GM18867 (cell line): Measurements from ENCODE around the gene SLC25A53.

Experiments used
- ATAC-seq: cut with Tn5 transposase; IDR thresholded peaks from one replicate; pipeline ENCODE4 v1.9.1; 2021; ENCODE audit warnings: mild to moderate bottlenecking, moderate library complexity; ENCODE audit not compliant: unreplicated experiment

SLC25A53 gene

DNA sequence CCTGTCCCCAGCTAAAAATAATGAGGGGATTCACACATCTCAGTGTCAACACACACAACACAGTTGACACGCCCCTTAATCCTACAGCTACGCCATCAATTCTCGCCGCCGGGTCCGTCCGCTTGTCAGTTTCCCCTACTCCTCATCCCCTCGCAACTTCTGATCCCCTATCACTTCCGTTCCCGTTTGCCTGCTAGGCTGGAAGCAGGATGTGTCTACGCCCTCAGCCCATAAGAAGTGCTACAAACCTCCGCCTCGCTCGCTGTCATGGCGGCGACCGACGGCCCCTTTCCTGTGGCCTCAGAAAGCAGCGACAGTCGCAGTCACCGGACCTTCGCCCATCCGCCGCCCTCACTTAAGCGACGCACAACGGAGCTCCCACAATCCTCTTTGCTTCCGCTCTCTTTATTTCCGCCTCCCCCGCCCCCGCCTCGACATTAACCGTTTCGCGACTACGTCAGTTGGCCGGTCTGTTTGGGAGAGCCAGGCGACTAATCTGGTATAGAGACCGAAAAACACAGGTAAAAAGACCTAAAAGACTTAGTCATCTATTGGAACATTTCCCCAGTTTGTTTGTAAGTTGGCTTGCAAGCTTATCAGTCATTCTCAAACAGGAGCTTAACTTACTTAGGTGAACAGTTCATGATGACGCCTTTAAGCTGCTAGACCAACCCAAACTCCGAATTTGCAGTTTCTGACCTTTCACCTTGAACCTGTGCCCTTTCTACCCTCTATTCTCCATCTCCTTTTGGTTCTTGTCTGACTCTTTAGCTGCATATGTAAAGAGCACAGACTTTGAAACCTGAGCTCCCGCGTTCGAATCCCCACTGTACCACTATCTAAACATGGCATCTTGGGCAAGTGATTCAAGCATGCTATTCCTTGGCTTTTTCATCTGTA lies at the start of gene SLC25A53:
Gene SLC25A53, minus strand, starts transcription at position 380 of the 900 bp plus-strand sequence. CDS start 51,752 bp downstream, outside the sequence.
- peak; percentile 92 for ATAC-seq

GRCh38 chrX:104205548-104205947 lies 48.7 kb upstream of the SLC25A53 start:
- ATAC-seq, result no peak

DNA sequence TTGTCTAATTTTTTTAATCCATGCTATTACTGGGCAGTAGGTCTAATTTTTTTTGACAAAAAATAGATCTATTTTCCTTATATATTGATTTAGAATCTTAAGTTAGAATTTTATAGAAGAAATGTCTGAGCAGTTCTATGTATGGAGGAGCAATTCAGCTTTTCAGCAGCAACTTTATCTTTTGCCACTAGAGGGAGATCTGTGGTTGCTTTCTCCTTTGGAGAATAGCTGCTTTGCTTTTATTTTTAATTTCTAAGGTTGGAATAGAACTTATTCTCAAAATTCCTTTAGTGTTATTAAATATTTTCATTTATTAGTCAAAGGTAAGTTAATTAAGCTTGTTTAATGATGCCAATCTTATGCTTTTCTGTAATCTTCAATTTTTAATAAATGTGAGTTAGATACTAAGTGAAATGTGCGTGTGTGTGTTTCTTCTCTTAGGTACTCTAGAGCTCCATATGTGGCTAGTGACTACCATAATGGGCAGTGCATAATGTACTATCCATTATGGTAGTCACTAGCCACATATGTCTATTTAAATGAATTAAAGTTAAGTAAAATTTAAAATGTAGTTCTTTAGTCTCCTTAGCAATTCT lies 38.8 kb upstream of the SLC25A53 start:
- peak; percentile 76 for ATAC-seq

DNA sequence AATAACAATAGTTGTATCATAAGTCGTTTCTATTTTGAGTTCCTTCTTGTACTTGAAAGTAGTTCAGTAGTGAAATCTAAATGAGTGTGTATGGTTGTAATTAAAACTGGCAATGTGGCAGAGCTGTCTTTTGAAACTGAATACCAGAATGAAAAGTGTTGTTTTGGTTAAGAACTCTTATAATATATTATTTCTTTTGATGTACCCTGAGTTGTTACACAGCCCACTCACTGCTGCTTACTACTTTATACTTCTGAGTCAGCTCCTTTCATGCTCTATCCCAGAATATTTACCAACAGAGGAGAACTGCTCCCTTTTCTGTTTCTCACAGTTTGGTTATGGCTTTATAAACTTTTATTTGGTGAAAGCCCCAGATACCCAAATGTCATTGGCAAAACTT lies 38.2 kb upstream of the SLC25A53 start:
- no peak for ATAC-seq

DNA sequence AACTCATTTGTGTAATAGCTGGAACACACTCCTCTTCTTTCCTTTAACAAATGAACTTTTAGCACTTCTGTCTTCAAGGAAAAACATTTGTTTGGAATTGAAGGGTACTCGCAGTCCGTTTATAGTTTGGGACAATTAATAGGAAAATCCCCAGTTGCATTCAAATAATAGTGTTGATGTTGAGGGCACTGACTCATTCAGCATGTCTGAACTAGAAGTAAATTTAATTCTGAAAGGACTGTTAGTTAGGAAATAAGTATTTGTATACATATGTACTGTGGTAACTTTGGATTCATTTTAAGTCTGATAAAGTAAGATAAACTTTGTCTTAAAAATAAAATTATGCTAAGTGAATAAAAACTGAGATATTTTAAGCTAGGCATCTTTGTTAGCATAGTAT lies 36.7 kb upstream of the SLC25A53 start:
- ATAC-seq, result no peak

GRCh38 chrX:104189837-104190236 lies 33.0 kb upstream of the SLC25A53 start:
- ATAC-seq, result no peak

- no peak for ATAC-seq
Measured at GRCh38 chrX:104187931-104188330, 31.1 kb upstream of the SLC25A53 start.

- no peak for ATAC-seq
Measured at GRCh38 chrX:104183685-104184084, 26.9 kb upstream of the SLC25A53 start.

DNA sequence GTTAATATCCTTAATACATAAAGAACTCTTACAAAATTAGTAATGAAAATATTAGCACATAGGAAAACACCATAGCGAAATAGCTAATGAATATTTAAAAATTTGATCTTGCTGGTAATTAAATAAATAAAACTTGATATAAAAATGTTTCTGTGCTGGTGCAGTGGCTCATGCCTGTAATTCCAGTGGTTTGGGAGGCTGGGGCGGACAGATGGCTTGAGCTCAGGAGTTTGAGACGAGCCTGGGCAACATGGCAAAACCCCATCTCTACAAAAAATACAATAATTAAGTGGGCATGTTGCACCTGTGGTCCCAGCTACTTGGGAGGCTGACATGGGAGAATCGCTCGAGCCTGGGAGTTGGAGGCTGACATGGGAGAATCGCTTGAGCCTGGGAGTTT lies 17.0 kb upstream of the SLC25A53 start:
- no peak for ATAC-seq

- no peak for ATAC-seq
Measured at GRCh38 chrX:104172788-104173187, 16.0 kb upstream of the SLC25A53 start.

DNA sequence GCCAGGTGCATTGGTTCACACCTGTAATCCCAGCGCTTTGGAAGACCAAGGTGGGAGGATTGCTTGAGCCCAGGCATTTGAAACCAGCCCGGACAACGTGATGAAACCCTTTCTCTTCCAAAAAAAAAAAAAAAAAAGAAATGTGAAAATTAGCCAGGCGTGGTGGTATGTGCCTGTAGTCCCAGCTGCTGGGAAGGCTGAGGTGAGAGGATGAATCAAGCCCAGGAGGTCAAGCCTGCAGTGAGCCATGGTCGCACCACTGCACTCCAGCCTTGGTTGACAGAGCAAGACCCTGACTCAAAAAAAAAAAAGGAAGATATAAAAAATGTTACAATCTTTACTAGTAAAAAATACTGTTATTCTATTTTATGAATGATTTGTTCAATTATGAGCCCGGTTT lies 15.3 kb upstream of the SLC25A53 start:
- no peak for ATAC-seq

DNA sequence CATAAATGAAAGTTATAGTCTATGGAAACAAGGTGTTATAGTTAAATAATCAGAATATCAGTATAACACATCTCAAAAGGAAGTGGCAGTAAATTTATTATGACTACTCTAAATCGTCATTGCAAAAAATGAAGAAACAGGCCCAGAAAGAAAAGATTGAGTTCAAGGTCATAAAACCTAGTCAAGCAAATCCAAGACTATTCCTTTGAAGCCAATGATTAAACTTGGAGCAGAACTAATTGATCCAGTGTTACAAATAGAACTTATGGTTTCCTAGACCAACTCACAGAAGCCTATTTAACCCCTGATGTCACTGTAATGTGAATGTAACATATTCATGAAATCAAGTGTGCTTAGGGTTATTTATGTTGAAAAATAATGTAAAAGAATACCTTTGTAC lies 11.3 kb upstream of the SLC25A53 start:
- no peak for ATAC-seq

GRCh38 chrX:104166735-104167436 lies 10.1 kb upstream of the SLC25A53 start:
- no peak for ATAC-seq

- peak; percentile 95 for ATAC-seq
Measured at GRCh38 chrX:104165894-104166734, 9.3 kb upstream of the SLC25A53 start, which contains the start of gene FAM199X. Gene FAM199X, plus strand, starts transcription at chrX:104166453. Its CDS starts 333 bp downstream, at chrX:104166786.

DNA sequence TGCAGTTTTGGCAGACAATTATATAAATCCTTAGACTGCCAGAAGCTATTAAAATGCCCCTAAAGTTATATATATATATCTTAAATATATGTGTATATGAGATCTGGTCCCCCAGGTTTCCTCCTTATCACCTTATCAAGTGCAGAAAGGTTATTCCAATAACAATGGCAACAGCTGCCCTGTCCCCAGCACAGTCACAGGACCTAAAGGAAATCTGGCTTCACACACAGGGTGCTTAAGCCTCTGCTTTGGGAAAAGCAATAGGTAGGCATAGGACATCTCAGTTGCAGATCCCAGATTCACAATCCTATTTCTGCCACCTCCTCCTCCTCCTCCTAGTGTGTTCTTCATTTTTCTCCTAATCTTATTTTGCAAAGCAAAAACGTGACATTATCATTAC lies 5.8 kb downstream of the SLC25A53 start:
- no peak for ATAC-seq

- ATAC-seq, result no peak
Measured at GRCh38 chrX:104141087-104141760, 15.6 kb downstream of the SLC25A53 start.

- no peak for ATAC-seq
Measured at GRCh38 chrX:104137496-104137895, 19.3 kb downstream of the SLC25A53 start.

- peak; percentile 87 for ATAC-seq
Measured at GRCh38 chrX:104136241-104137019, 20.4 kb downstream of the SLC25A53 start.

- no peak for ATAC-seq
Measured at GRCh38 chrX:104135677-104136076, 21.1 kb downstream of the SLC25A53 start.
